Astrocyte of the hippocampus (primary cell): ENCODE measurements around the gene GBA2.

ENCODE experiments used
- DNase-seq: peaks from one replicate; pipeline ENCODE4 v3.0.0; 2011; ENCODE audit warnings: low read depth, low spot score

The GBA2 gene

GRCh38 chr9:35748858-35749514, at the start of gene GBA2, which contains the start of gene RGP1:
TSS of gene GBA2 (minus strand) at chr9:35749228. CDS start at chr9:35748704, 524 bp downstream.
TSS of gene RGP1 (plus strand) at chr9:35749287. CDS start at chr9:35749756, 469 bp downstream.
- peak; percentile 90 for DNase-seq

GRCh38 chr9:35797311-35798109, 48.5 kb upstream of the GBA2 start:
- DNase-seq = no peak

GRCh38 chr9:35795695-35796094, 46.7 kb upstream of the GBA2 start:
- DNase-seq = no peak

GRCh38 chr9:35793461-35793860, 44.4 kb upstream of the GBA2 start:
- DNase-seq = no peak

GRCh38 chr9:35792826-35793225, 43.8 kb upstream of the GBA2 start:
- no peak for DNase-seq

- DNase-seq = no peak
Observed at GRCh38 chr9:35792024-35792813, 43.2 kb upstream of the GBA2 start.

GRCh38 chr9:35791297-35791921, 42.4 kb upstream of the GBA2 start, which contains the start of gene NPR2:
TSS of gene NPR2 (plus strand) at chr9:35791591. CDS start at chr9:35792409, 818 bp downstream.
- peak; percentile 71 for DNase-seq

GRCh38 chr9:35790385-35791296, 41.6 kb upstream of the GBA2 start:
- DNase-seq = peak; percentile 91

- no peak for DNase-seq
Observed at GRCh38 chr9:35790025-35790384, 41.0 kb upstream of the GBA2 start.

GRCh38 chr9:35789541-35789940, 40.5 kb upstream of the GBA2 start:
- DNase-seq = no peak

GRCh38 chr9:35783418-35783817, 34.4 kb upstream of the GBA2 start:
- DNase-seq = no peak

GRCh38 chr9:35781066-35781465, 32.0 kb upstream of the GBA2 start:
- no peak for DNase-seq

GRCh38 chr9:35778496-35778895, 29.5 kb upstream of the GBA2 start:
- DNase-seq = no peak

GRCh38 chr9:35776018-35776417, 27.0 kb upstream of the GBA2 start:
- no peak for DNase-seq

GRCh38 chr9:35774907-35775635, 26.0 kb upstream of the GBA2 start:
- DNase-seq = no peak

- DNase-seq = no peak
Observed at GRCh38 chr9:35771943-35772342, 22.9 kb upstream of the GBA2 start.

GRCh38 chr9:35771534-35771933, 22.5 kb upstream of the GBA2 start:
- no peak for DNase-seq

- DNase-seq = no peak
Observed at GRCh38 chr9:35771075-35771433, 22.0 kb upstream of the GBA2 start.

- no peak for DNase-seq
Observed at GRCh38 chr9:35769763-35770162, 20.7 kb upstream of the GBA2 start.

GRCh38 chr9:35767458-35767857, 18.4 kb upstream of the GBA2 start:
- DNase-seq = no peak
